GM18519 (cell line): Measurements from ENCODE around the gene CREB5.

Source experiments
- ATAC-seq: cut with Tn5 transposase; IDR thresholded peaks from one replicate; pipeline ENCODE4 v1.9.1; 2021; ENCODE audit warnings: mild to moderate bottlenecking, moderate library complexity; ENCODE audit not compliant: unreplicated experiment, low FRiP score

CREB5 gene

DNA sequence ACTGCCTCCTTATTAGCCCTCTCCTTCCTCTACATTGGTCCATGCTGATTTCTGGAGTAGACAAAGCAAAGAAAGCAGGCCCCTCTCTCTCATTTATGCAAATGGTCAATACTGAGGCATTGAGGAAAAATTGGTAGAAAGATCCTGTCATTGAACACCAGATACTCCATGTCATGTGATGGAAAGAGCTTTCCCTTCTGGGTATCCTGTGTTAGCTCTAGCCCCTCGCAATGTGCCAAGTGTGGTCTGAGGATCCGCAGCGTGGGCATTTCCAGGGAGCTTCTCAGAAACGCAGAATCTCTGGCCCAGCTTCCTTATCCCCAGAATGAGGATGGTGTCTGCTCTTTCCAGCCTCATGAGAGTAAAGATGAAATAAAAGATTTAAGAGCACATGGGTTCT is 159.1 kb downstream of the CREB5 start:
- ATAC-seq, result no peak

DNA sequence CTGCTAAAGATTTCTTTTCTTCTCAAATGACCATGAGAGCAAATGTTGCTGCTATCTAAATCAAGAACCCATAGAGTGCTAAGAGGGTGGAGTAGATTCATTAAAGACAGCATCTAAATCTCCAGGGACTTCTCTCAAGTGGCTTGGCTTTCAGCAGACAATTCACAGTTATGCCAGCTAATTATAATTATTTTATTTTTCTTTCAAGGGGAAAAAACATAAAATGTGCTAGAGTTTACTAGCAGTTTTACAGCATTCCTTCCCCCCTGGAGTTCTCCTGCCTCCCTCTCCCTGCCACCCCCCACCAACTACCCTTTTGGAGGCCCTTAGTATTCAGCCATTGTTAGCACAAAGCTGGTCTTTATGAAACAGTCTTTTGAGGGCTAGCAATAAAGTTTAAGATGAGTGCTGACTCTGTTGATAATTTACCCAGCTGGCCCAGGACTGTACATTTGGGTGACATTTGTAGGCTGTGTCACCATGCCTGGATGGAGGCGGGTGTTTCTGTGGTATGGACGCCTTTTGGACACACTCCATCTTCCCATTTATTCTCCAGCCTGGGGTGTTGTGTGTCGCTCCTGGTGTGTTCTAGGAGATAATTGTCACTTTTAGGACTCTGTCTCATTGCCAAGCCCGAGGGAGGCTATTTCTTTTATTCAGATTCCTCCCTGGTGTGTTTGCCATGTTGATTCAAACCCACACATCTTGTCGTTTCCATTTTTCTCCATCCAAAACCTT is 160.2 kb downstream of the CREB5 start:
- ATAC-seq, result no peak

DNA sequence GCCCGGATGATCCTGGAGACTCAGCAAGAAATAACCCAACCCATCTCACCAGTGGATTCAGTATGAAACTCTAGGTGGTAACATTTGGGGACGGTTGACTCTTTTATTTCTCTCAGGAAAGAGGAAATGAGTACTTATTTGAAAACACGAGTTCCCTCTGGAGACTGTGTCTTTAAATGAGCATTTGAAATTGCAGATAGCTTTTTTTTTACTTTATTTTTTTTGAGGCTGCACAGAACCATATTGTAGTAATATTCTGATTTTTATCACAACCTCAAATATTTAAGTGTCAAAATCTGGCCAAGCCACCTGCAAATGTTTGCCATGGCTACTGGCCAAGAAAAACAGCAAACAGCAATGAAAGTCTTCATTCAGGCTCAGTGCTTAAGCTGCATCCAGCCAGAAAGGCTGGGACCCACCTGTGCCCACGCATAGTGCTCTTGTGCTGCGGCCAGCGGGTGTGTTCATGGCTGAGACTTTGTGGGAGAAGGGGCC is 160.8 kb downstream of the CREB5 start:
- ATAC-seq, result no peak

DNA sequence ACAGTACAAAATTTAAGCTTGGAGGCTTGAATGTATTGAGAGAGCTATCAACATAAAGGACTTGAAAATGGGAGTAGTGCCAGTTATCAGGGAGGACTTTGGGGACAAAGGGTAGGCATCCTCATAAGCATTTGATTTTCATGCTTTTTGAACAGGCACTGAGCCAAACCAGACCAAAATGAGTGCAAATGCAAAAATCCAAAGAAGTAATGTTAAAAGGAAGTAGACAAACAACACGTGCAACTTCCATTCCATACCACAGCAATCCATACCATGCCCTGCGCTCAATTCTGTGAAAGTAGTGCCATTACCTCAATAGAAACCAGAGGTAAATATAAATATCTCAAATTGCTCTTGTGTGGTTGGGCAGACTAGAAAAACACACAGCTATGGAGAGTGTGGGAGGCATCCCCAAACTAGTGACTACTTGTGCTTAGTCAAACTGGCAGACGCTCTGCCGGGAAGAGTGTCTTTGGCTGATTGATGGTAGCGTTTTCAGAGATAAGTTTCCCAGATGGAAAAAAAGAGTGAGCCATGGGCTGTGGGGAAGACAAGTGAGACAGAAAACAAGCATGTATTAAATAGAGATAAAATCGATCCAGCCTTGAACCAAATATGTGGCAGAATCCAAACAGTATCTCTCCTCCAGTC is 161.5 kb downstream of the CREB5 start:
- no peak for ATAC-seq

DNA sequence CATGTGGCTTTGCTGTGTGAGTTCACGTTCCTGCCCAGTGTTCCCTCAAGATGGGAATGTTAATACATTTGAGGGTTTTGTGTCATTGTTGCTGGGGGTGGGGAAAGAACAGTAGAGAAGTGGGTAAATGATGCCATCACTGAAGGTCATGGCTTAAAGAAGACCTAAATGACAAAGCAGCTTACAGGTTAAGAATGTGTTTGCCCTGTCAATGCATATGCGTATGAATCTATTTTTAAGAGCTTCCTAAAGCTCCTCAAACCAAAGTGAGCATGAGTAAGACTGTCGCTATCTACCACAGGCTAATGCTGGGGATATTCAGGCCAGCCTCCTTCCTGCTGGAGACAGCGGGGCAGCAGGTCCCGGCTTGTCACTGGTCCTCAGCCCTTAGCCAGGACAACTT is 162.9 kb downstream of the CREB5 start:
- no peak for ATAC-seq

DNA sequence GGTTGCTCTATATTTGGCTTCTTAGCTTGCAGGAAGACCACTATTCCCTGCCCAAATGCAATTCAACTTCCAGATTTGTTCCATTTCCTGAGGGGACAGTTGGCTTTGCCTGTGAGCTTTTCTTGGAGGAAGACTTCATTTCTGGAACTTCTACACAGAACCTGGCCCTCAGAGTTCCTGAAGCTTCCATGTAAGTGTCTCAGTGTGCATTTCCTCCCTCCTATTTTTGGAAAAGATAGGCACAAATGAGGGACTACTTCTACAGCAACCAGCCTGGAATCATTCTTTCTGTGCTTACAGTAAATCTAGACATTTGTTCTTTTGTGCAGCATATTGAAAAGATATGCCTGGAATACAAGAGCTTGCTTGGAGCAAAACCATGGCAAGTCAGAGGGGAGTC is 164.3 kb downstream of the CREB5 start:
- no peak for ATAC-seq

DNA sequence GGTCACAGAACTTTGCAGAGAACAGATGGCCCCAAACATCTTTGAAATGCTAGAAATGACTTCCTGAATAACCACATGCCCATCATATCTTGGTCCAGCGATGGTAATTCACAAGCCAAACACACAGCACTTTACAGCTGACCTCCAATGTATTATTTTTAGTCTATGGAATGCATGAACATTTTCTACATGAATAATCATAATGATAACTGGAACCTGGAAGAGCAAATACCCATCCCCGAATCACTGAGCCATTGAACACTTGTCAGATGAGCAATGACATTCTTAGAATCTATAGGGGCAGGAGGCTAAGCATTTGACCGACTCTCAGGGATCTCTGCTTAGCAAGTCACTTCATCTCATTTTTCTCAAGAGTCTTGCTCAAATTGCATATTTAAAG is 167.3 kb downstream of the CREB5 start:
- no peak for ATAC-seq

DNA sequence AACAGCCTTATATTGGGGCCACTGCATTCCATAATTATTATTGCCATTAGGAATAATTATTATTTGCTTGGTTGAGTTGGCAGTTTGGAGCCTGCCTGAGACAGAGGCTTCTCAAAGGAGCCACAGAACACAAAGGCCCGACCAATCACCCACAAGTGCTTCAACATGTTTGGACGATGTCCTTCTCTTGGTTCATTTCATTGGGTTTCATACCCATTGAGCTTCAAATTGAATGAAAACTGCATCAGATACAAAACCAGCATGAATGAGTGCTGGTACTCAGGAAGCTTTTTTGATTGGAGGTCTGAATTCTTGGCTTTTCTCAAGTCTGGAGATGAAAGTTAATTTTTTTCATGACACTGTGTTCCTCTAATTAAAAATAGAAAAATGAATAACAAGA is 168.3 kb downstream of the CREB5 start:
- no peak for ATAC-seq

DNA sequence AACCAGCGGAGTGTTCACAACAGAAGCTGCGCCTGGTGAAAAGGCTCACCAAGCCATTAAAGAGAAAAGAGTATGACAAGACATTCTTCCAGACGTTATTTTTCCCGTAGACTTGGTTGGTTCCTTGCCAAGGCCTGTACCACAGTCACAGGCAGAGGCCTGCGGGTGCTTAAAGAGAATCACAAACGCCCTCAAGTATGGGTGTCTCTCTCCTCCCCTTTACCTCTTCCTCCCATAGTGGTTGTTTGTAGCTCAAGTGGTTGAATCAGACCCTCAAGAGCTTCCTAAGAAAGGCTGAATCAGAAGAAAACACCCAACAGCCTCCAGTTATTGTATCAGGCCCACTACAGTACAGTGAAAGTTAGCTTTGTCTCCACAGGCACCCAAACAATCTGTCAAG is 169.0 kb downstream of the CREB5 start:
- no peak for ATAC-seq

DNA sequence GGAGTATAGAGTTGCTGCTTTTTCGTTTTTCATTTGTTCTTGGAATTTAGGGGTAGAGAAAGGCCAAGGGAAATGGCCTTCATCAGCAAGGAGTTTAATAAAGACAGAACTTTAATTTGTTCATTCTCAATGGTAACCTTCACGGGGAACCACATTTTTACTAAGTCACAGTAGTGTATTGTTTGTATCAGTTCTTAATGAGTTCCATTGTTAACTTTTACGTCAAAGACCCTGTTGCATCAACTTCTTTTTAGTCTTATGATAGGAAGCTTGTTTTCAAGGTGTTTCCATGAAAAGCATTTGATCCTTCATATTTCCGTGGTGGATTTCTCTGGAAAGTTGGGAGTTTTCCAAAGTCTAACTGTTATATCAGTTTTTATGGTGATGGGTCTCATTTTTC is 169.9 kb downstream of the CREB5 start:
- ATAC-seq, result no peak

DNA sequence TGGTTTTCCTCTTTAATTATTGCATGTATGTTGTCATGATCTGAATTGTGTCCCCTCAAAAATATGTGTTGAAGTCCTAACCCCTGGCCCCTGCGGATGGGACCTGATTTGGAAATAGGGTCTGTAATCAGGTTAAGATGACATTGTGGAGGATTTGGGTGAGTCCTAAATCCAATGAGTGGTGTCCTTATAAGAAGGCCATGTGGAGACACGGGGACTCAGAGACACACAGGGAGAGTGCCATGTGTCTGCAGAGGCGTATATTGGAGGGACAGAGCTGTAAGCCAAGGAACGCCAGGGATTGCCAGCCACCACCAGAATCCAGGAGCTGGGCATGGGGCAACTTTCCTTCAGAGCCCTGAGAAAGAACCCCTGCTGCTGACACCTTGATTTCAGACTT is 171.9 kb downstream of the CREB5 start:
- ATAC-seq, result no peak

DNA sequence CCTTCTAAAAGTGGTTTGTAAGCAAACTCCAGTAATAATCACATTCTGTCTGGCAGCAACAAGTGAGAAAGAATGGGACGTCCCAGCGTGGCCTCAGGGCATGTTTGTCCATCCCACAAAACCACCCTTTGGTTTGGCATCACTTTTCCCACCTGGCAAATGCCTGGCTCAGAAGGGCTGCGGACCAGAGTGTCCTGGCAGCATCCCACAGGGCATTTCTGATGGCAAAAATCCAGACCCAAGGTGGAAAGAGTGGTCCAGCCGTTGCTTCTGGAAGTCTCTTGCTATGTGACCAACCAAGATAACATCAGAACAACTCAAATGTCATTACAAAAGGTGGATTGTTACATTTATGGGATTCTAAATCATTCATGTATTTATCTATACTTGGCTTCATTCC is 174.4 kb downstream of the CREB5 start:
- no peak for ATAC-seq

DNA sequence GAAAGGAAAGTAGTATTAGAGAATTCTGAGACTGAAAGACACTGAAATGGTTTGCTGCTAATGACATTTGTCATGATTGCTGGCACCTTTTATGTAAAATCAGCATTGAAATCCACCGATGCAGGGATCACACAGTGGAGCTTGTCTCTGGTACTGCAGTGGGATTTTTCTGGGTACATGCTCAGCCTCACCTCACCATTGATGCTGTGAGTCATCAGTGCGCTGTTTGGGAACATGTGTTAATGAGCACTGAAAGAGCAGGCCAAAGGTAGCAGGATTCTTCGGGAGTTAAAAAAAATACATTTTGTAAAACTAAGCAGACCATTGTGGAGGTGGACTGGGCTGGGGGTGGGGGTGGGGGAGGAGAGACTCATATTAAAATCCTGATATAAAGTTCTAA is 174.9 kb downstream of the CREB5 start:
- no peak for ATAC-seq

DNA sequence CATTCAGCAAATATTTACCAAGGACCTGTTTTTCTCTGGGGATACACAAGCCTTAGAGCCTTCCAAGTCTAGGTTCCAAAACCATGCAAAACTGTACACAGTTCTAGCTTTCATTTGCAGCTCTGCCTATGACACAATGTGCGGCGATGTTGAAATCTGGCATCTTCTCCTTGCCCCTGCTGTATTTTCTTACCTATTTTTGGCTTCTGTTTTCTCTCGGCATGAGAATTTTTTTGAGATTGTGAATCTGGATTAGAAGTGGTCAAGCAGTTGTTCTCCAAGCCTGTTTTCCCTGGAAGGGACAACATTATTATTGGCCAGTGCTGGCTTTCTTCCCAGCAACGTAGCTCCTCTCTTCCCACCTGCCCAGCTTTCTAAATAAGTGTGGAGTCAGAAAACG is 176.3 kb downstream of the CREB5 start:
- no peak for ATAC-seq

DNA sequence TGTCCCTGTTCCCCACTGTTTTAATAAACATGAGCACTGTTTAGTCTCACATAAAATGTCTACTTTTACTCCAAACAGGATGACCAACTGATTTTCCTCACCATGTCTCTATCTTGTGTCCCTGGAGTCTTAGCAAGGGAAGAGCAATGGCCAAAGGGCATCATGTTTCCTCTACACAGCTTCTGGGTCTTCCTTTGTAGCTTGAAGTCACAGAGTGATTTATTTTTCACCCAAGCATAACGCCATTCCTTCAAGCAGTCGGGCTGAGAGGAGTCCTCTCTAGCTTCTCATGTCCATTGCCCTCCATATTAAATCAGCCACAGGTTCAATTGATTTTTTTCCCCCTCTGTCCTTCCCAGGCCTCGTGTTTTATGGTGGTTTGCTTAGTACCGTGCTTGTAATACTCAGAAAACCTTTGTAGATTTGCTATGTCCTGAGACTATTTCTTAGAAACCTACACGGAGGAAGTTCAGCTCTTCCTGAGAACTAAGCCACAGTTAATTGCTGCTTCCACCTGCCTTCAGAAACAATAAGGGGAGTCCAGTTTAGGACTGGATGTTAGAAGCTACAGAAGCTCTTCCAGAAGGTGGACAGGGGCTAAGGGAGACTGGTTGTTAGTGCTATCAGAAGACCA is 178.8 kb downstream of the CREB5 start:
- no peak for ATAC-seq

DNA sequence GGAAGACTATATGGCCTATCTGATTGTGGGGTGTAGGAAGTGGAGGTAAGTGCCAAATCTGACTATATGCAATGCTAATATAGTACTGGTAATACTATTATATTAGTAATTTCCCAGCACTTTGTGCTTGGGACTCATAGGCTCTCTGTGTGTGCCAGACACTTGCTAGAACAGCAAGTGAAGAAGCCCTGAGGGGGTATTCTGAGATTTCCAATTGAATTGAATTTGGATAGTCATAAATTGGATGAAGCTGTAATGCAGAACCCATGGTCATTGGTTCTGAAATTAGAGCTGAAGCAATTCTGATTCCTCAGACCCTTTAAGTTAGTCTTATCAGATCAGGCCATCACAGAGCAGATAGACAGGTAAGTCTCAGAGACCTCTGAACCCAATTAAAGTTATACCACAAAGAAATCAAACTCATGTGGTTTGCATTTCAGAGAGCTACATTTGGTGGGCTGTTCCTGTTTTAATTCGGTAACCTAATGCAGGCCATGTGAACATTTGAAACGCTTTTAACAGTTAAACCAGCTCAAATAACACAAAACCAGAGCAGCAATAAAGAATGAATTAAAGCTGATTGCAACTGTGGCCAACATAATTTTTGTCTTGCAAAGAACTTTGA is 179.5 kb downstream of the CREB5 start:
- no peak for ATAC-seq

DNA sequence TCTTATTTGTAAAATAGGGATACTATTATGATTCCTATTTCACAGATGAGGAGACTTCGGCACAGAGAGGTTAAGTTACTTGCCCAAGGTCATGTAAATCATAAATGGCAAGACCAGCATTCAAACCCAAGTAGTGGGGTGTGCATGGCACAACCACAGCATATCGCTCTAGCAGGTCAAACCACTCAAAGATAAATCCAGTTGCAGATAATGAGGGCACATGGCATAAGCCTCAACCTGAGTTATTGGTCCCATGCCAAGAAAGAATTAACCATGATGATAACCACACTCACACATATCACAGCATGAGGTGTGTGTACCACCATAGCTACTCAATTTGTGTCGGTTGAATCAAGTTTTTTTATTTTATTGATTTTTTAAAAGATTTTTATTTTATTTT is 180.5 kb downstream of the CREB5 start:
- ATAC-seq, result no peak

DNA sequence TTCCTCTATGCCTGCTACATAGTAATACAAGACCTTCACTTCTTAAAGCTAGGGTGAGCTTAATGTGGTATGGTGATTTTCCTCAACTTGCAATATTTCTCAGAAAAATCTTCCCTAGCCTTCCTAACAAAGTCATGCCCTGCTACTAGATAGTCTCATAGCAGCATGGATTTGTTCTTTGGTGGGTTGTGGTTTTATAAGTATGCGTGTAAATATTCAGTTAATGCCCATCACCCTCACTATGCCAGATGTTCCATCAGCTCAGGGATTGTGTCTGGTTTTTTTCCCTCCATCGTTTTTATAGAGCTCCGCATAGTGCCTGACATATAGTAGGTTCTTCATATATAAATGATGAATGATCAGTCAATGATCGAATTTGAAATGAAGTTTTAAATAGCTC is 182.8 kb downstream of the CREB5 start:
- no peak for ATAC-seq

DNA sequence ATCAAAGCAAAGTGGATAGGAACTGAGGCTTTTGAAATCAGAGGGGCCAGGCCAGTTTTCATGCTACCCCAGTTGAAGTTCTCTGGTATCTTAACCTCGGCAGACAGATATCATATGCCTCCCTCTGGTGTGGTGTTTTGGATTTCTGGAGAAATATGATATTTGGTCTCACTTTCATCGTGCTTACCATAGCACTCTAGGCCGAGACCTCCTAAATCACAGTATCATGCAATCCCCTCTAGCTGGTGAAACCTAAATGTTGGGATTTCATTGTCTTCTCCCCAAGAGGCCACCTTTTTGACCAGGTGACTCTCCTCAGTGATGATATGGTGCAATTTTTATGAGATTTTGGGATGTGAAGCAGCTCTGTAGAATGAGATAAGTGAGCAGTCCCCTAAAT is 183.5 kb downstream of the CREB5 start:
- no peak for ATAC-seq

DNA sequence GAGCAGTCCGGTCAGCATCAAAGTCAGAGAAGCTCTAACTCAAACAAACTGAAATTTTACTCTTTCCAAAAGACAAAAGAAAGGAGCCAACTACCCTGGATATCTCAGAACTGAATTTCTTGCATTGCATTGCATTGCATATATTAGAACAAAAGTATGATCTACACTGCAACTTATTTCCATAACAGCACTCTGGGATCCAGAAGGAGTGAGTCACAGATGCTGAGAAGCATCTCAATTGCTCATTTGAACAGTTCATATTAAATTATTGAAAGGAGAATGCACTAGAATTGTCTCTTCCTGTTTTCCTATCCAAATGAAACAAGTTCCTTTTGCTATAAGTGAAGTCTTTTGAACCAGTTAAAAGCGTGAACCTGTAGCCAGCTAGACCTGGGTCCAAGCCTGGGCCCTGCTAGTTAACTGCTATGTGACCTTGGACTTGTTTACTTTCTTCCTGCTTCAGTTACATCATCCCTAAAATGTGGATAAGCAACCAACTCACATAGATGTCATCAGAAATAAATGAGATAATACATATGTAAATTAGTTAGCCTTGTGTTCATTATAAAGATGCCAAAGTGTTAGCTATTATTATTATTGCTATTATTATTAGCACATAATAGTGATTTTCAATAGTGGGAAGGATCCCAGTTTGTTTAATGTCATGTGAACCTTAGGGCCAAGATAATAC is 184.1 kb downstream of the CREB5 start:
- ATAC-seq, result no peak

DNA sequence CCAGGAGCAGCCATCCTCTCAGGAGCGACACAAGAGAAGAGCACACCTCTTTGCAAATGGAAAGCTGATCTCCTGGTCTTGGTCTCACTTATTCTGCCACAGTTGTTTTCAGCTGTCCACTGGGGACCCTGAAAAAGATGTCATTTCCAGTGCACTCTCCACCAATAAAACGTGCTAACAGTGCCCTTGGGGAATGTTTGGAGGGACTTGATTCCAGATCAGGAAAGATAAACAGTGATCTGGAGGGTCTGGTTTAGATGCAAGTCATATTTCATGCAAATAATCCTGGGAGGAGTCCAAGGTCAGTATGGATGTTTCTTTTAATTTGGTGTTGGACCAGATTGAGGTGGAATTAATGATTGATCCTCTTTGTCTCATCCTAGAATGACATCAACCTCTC is 185.0 kb downstream of the CREB5 start:
- ATAC-seq, result no peak
